HepG2 (cell line): Measurements from ENCODE around the gene MIPEP. TPM values are rescaled to one million over a fixed set of nuclear protein-coding genes. Genes with fewer than 3 reads are reported as not detected.

ENCODE experiments used
- ATAC-seq: fragments of 200-7000 bp; cut with Tn5 transposase; 3 replicates; pipeline ENCODE4 v1.9.1; 2020; ENCODE audit warnings: mild to moderate bottlenecking, moderate library complexity
- BruUV-seq: library from RNA; stranded (reverse); fragments of 400-500 nt; replicated peaks from 2 replicates; lab custom pipeline; 2021; lab: Mats Ljungman, UMichigan
- CTCF ChIA-PET: fragments of 300-600 bp; formaldehyde crosslinking; extraction: SDS; loops from one replicate; lab custom pipeline; 2021; ENCODE audit warnings: low total read pairs, inconsistent platforms, low intra/inter-chr PET ratio; lab: Yijun Ruan, JAX
- POLR2A ChIA-PET: fragments of 350-600 bp; sonication (Branson Sonifier 250); formaldehyde crosslinking; loops from one replicate; lab custom pipeline; 2020; ENCODE audit warnings: antibody characterized with exemption, inconsistent platforms; lab: Yijun Ruan, JAX
- DNase-seq: peaks from one replicate; pipeline ENCODE4 v3.0.0-alpha.2; 2015; ENCODE audit warnings: low spot score
- FAIRE-seq: peaks from 3 replicates; lab custom pipeline; 2011; peaks lifted over from hg19 to GRCh38; lab: Jason Lieb, UNC
- H2AFZ ChIP-seq: one replicate; pipeline ENCODE4 v1.6.1; 2011; ENCODE audit warnings: low read length, inconsistent platforms
- H3K27ac ChIP-seq: fragments of 300-600 bp; 3 replicates; pipeline ENCODE4 v1.8.0; 2011; ENCODE audit warnings: mixed run types, mild to moderate bottlenecking, mixed read lengths, low read length, inconsistent platforms; ENCODE audit not compliant: insufficient read depth; ENCODE audit errors: extremely low read length
- H3K27me3 ChIP-seq, 2 experiments: fragments of 200-600 bp in 1 of 2; 2 replicates in 1 of 2; 3 replicates in 1 of 2; pipeline versions ENCODE4 v1.6.0 to v1.8.0; 2011; ENCODE audit warnings: low read length in 2 of 2, mild to moderate bottlenecking in 2 of 2, moderate library complexity in 2 of 2, inconsistent platforms in 1 of 2; ENCODE audit not compliant: insufficient read depth in 2 of 2, control insufficient read depth in 1 of 2
- H3K36me3 ChIP-seq, 2 experiments: fragments of 200-600 bp in 1 of 2; replicated peaks in 1 of 2; 2 replicates in 1 of 2; 3 replicates in 1 of 2; pipeline versions ENCODE4 v1.5.1 to v1.8.0; 2011; ENCODE audit warnings: low read length in 2 of 2, inconsistent platforms in 1 of 2; ENCODE audit not compliant: insufficient read depth in 2 of 2, control insufficient read depth in 1 of 2
- H3K4me1 ChIP-seq: 2 replicates; pipeline ENCODE4 v1.5.1; 2012; ENCODE audit warnings: low read length, inconsistent platforms; ENCODE audit not compliant: insufficient read depth
- H3K4me2 ChIP-seq: 2 replicates; pipeline ENCODE4 v1.6.0; 2011; ENCODE audit warnings: low read depth, low read length, inconsistent platforms
- H3K4me3 ChIP-seq, 3 experiments: fragments of 200-600 bp in 1 of 3; sonication (generic), shearing (Covaris generic) in 1 of 3; replicated peaks in 1 of 3; 2 replicates each; pipeline ENCODE4 v1.5.1; 2011 to 2016; ENCODE audit warnings: low read length in 3 of 3, inconsistent platforms in 2 of 3, low read depth in 2 of 3, mild to moderate bottlenecking in 2 of 3, control low read depth in 1 of 3, mixed read lengths in 1 of 3; ENCODE audit not compliant: insufficient read depth in 1 of 3
- H3K79me2 ChIP-seq: one replicate; pipeline ENCODE4 v1.6.1; 2011; ENCODE audit warnings: low read length, inconsistent platforms; ENCODE audit not compliant: insufficient read depth
- H3K9ac ChIP-seq: 2 replicates; pipeline ENCODE4 v1.6.0; 2011; ENCODE audit warnings: mild to moderate bottlenecking, low read depth, low read length, inconsistent platforms; ENCODE audit not compliant: insufficient read depth
- H3K9me3 ChIP-seq: 2 replicates; pipeline ENCODE4 v1.5.1; 2012; ENCODE audit warnings: mild to moderate bottlenecking, low read length
- H4K20me1 ChIP-seq: 2 replicates; pipeline ENCODE4 v1.6.0; 2011; ENCODE audit warnings: inconsistent platforms, mild to moderate bottlenecking, low read length, moderate library complexity; ENCODE audit not compliant: insufficient read depth
- JDP2 ChIP-seq: sonication (generic); formaldehyde crosslinking; IDR thresholded peaks from 2 replicates; pipeline ENCODE4 v1.8.1; 2022; ENCODE audit warnings: missing genetic modification reagents, borderline replicate concordance
- JUN ChIP-seq: sonication (generic); formaldehyde crosslinking; IDR thresholded peaks from 2 replicates; pipeline ENCODE4 v1.4.0; 2020; ENCODE audit warnings: mild to moderate bottlenecking, missing genetic modification reagents
- ZNF382 ChIP-seq: sonication (generic); formaldehyde crosslinking; IDR thresholded peaks from 2 replicates; pipeline ENCODE4 v1.5.0; 2020; ENCODE audit warnings: missing genetic modification reagents, mild to moderate bottlenecking, borderline replicate concordance
- ZNF672 ChIP-seq: sonication (generic); formaldehyde crosslinking; IDR thresholded peaks from 2 replicates; pipeline ENCODE4 v1.8.1; 2022; ENCODE audit warnings: missing genetic modification reagents
- WGBS: methylation state at CpG from one replicate; pipeline ENCODE4 v1.1.6; 2017; ENCODE audit warnings: low lambda C conversion rate; 5-methylcytosine and 5-hydroxymethylcytosine counted together
- in situ Hi-C: cut with HindIII; loops from 2 replicates; pipeline ENCODE4 v1.10.0; 2017; ENCODE audit warnings: low pct_unique_long_range_greater_than_20kb; ENCODE audit not compliant: extremely low pct_ligation_motif_present
- intact Hi-C: fragments of 100-400 bp; cut with micrococcal nuclease; formaldehyde crosslinking; loops from one replicate; pipeline ENCODE4 v1.10.0; 2022; ENCODE audit not compliant: unreplicated experiment
- polyA plus RNA-seq, 8 experiments: library from polyadenylated mRNA; depleted of rRNA in 3 of 8; stranded (reverse) in 7 of 8; unstranded in 1 of 8; fragments of >200 nt; fragmentation: Illumina TruSeq in 4 of 8; extraction: Trizol in 4 of 8; gene quantifications; 2 replicates each; pipeline versions ENCODE4 v1.2.1 to v1.2.3, GENCODE V29; 2011 to 2016; ENCODE audit warnings: low read depth in 4 of 8, missing spikeins in 1 of 8, mixed read lengths in 1 of 8; ENCODE audit not compliant: insufficient read depth in 1 of 8
- total RNA-seq, 5 experiments: library from RNA; depleted of rRNA; stranded (reverse); fragments of >200 nt; fragmentation: Illumina TruSeq; extraction: Trizol; gene quantifications; 2 replicates each; pipeline ENCODE4 v1.2.3, GENCODE V29; 2016; ENCODE audit warnings: low read depth in 1 of 5

Gene MIPEP
- total and polyA plus RNA-seq, 2 of the 13 experiments (the other 11 are each of a cell fraction or from before 2014, with no cell fraction given): 9.3 to 24.1 TPM

- in situ Hi-C loops: no loop called here
- H3K4me3 ChIP-seq: no peak overlapping the region
- no peak for DNase-seq
- ChIA-PET POLR2A (no interaction called here), CTCF (no interaction called here)
- H3K36me3 ChIP-seq: peaks cover 0 to 5% of the 10 kb centered on the region in 2 experiments; a peak in 1 of 5 replicates
- 96% methylated on average over 4 of the region's 4 CpGs for WGBS
- H3K4me1 ChIP-seq: peaks cover 8% of the 10 kb centered on the region
- no peaks in the 10 kb centered on the region for H3K27me3 ChIP-seq
- H3K27ac ChIP-seq: no peak overlapping the region
- intact Hi-C loops: no loop called here
- no TSS peak for BruUV-seq
- no peak overlapping the region for H2AFZ ChIP-seq
- no peaks in the 10 kb centered on the region for H4K20me1 ChIP-seq
- H3K79me2 ChIP-seq: no peaks in the 10 kb centered on the region
- no peak overlapping the region for H3K4me2 ChIP-seq
- TF ChIP-seq JDP2 (CRISPR knock-in tag) (no peak), ZNF382 (CRISPR knock-in tag) (no peak)
- no peak for FAIRE-seq
- no peak overlapping the region for H3K9ac ChIP-seq
- H3K9me3 ChIP-seq: no peaks in the 10 kb centered on the region
- ATAC-seq: no peak
Measured at GRCh38 chr13:23801141-23801540, 88.1 kb downstream of the MIPEP start.

- ATAC-seq: no peak
- FAIRE-seq: no peak
- H3K9ac ChIP-seq: no peak overlapping the region
- H3K4me3 ChIP-seq: no peak overlapping the region
- no peaks in the 10 kb centered on the region for H3K27me3 ChIP-seq
- H3K9me3 ChIP-seq: no peaks in the 10 kb centered on the region
- in situ Hi-C loops (no loop called here), intact Hi-C loops (no loop called here)
- H3K4me1 ChIP-seq: peaks cover 10% of the 10 kb centered on the region
- no peak overlapping the region for H2AFZ ChIP-seq
- CTCF ChIA-PET: no interaction called here
- H3K36me3 ChIP-seq: no peaks in the 10 kb centered on the region
- no peak for DNase-seq
- H3K79me2 ChIP-seq: no peaks in the 10 kb centered on the region
- H3K4me2 ChIP-seq: no peak overlapping the region
- H3K27ac ChIP-seq: no peak overlapping the region
- 76% methylated on average over 1 of the region's 1 CpG for WGBS
- no TSS peak for BruUV-seq
- H4K20me1 ChIP-seq: no peaks in the 10 kb centered on the region
- POLR2A ChIA-PET: no interaction called here
- TF ChIP-seq ZNF672 (CRISPR knock-in tag) (no peak), JUN (CRISPR knock-in tag) (no peak)
Measured at GRCh38 chr13:23799945-23800344, 89.3 kb downstream of the MIPEP start.
